NCI-H1092 treated with DMSO at 0.1 percent for 48 hours (cell line): ENCODE results near the gene LRRK1.
"Not testable (repeated sequence)": the region's sequence is repeated elsewhere in the genome, so short reads cannot be mapped to it uniquely, and the experiment has no call there.

ENCODE experiments used
- DNase-seq: peaks from one replicate; lab custom pipeline; 2025; lab: John Stamatoyannopoulos, UW

The LRRK1 gene

GRCh38 chr15:101092156-101092866 is 173.2 kb downstream of the LRRK1 start:
- DNase-seq = no peak

GRCh38 chr15:101092867-101093202 is 173.7 kb downstream of the LRRK1 start:
- no peak for DNase-seq

- no peak for DNase-seq
Measured at GRCh38 chr15:101093958-101094357, 174.8 kb downstream of the LRRK1 start.

DNA sequence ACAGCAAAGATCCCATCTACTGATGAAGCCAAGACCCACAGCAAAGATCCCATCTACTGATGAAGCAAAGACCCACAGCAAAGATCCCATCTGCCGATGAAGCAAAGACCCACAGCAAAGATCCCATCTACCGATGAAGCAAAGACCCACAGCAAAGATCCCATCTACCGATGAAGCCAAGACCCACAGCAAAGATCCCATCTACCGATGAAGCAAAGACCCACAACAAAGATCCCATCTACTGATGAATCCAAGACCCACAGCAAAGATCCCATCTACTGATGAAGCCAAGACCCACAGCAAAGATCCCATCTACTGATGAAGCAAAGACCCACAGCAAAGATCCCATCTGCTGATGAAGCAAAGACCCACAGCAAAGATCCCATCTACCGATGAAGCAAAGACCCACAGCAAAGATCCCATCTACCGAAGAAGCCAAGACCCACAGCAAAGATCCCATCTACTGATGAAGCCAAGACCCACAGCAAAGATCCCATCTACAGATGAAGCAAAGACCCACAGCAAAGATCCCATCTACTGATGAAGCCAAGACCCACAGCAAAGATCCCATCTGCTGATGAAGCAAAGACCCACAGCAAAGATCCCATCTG is 176.7 kb downstream of the LRRK1 start:
- not testable (repeated sequence) for DNase-seq

- no peak for DNase-seq
Measured at GRCh38 chr15:101097111-101097510, 178.0 kb downstream of the LRRK1 start.

- no peak for DNase-seq
Measured at GRCh38 chr15:101099183-101099582, 180.0 kb downstream of the LRRK1 start.

DNA sequence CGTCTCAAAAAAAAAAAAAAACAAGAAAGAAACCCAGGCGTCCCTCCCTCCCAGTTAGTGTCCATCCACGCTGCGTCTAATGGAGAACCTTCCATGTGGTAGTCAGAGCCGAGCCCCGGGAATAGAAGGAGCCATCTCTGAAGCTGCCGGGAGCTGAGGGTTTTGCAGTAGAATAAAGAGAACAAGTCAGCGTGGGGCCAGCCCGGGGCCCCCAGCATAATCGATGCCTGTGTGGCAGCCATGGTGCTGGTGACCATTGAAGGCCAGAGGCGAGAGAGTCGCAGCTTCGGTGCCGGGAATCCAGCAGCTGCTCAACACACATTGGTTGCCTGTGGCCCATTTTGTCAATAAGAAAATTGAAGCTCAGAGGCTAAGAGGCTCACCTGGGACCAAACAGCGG is 181.0 kb downstream of the LRRK1 start:
- DNase-seq = no peak

DNA sequence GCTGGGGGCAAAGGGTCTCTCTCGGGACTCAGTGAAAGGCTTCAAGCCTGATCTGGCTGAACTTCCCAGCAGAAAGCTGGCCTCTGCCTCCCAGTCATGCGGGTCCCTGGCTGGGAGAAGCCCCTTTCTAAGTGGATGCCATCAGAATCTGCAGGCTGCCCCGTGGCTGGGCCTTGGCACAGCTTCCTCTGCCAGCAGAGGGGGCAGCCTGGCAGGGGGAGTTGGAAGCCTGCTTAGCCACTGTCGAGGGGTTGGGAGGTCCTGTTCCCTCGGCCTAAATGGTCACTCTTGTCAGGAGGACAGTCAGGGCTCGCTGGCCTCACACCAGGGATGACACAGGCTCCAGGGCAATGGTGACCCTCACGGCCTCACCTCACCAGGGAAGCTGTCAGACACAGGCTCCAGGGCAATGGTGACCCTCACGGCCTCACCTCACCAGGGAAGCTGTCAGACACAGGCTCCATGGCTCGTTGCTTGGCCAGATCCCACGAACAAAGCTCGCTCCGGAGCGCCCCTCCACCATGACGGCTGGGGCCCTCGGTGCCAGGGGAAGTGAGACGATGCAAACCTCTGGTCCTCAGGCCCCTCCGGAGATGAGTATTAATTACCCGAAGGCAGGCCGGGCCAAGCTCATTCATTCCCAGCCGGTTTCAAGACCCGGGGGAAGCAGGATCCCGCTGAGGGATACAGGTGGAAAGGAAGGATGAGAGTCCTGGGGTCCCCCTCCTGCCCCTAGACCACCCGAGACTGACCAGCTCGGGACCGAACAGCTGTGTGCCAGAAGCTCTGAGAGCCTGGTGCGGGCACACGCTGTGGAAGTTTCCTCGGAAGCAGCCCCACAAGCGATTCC is 181.7 kb downstream of the LRRK1 start:
- DNase-seq = no peak

GRCh38 chr15:101101676-101102075 is 182.5 kb downstream of the LRRK1 start:
- DNase-seq = no peak

DNA sequence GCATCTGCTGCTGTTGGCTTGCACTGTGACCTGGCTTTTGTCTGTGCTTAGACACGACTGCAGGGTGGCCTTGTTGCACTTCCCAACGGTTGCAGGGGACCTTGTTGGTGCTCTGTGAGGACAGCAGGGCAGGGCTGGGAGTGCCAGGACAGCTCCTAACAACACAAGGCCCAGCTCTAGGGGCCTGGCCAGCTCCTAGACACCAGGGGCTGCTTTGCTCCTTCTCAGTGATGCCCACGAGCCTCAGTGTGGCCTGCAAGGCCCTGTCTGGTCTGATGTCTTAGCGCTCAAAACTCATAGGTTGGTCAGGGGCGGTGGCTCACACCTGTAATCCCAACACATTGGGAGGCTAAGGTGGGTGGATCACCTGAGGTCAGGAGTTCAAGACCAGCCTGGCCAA is 183.6 kb downstream of the LRRK1 start:
- DNase-seq = no peak

GRCh38 chr15:101103598-101103997 is 184.4 kb downstream of the LRRK1 start:
- DNase-seq = no peak

- no peak for DNase-seq
Measured at GRCh38 chr15:101104141-101104540, 185.0 kb downstream of the LRRK1 start.

DNA sequence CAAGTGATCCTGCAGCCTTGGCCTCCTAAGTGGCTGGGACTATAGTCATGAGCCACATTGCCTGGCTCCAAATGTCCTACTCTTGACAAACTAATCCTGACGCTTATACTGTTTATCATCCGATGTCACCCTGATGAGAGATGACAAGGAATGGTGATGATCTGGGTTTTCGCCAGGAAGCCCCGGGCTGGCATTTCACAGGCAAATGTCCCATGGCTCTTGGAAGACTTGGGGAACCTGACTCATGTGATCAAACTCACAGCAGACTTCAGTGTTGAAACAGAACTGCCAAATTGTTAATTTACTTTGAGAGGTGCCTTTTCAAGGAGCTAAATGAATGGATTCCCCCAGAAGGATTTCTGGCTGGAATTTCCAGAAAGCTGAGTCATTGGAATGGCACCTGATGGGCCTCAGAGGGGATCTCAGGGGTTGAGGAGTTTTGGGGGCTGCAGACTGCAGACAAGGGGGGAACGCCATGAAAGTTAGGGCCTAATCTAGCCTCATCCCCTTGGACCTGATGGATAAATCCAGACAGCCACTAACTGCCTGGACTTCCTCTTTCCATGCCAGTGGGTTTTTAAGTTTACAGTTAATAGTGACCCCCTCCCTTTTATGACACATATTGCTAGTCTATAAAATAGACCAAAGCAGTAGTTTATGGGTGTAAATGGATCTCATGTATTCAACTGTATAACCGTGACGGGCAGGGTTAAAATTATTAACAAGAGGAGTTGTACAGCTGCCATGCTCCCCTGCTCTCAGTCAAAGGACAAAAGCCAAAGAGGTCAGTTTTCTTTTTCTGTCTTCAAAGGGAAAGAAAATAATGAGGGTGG is 186.1 kb downstream of the LRRK1 start:
- no peak for DNase-seq

DNA sequence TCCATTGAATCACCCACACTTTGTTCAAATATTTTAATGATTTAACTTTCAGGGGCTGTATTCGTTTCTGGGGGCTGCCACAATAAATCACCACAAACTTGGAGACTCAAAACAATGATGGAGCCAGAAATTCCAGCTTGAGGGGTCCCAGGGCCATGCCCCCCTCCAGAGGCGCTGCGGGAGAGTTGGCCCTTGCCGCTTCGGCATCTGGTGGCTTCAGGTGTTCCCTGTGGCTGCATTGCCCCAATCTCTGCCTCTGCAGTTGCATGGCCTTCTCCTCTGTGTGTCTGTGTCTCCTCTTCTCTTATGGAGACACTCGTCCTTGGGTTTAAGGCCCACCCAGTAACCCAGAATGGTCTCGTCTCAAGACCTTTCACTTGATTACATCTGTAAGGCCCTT is 187.9 kb downstream of the LRRK1 start:
- DNase-seq = no peak

- no peak for DNase-seq
Measured at GRCh38 chr15:101107625-101108460, 188.7 kb downstream of the LRRK1 start.

DNA sequence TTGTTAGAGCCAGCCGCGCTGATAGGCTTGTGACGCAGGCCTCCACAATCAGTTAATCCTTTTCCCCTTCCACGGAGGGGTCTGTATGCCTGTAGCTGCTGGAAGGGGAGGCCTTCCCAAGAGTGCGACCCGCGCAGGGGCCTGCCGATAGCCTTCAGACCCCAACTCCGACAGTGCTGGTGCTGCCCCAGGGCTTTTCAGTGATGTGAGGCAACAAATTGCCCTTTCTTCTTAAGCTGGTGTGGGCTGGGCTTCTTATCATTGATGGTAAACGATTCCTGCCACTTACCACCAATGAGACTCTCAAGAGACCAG is 189.3 kb downstream of the LRRK1 start:
- DNase-seq = no peak

GRCh38 chr15:101108791-101109190 is 189.6 kb downstream of the LRRK1 start:
- DNase-seq = no peak

- no peak for DNase-seq
Measured at GRCh38 chr15:101110681-101111569, 191.8 kb downstream of the LRRK1 start.

DNA sequence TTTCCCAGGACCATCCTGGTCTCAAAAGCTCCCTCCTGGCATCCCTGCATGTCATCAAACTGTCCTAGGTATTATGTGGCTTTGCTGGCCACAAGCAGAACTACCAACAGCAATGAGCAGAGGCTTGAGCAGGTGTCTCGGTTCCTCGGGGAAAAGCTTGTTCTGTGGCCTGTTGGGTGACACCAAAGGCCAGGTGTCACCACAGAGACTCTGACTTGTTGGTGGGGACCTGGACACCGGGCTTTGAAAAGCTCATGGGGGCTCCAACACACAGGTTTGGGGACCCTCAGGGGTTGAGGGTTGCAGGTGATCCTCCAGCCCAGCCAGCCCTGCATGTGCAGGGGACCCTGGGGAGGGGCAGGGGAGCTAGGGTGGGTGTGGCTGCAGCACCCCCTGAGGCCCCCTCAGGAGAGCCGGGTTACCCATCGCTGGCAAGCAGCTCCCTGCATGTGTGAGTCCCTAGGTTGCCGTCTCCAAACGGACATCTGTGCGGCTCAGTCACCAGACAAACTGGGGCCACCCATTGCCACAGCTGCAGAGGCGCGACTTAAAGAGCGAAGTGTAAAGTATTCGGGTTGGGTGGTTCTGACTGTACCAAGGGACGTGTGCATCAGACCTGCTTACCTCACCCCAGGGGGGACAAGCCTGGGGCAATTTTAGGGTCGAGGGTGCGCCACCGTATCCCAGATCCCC is 192.6 kb downstream of the LRRK1 start:
- no peak for DNase-seq
